NCI-H524 (cell line): ENCODE results near the gene NAGA.

Experiments used
- DNase-seq, 2 experiments: peaks; one replicate each; lab custom pipeline; 2025; lab: John Stamatoyannopoulos, UW

The NAGA gene

GRCh38 chr22:42050641-42051180 is 19.9 kb downstream of the NAGA start:
- DNase-seq, result no peak

GRCh38 chr22:42041784-42042183 is 28.8 kb downstream of the NAGA start:
- DNase-seq, result no peak

- no peak for DNase-seq
Observed at GRCh38 chr22:42039271-42039670, 31.3 kb downstream of the NAGA start.

GRCh38 chr22:42035256-42035655 is 35.4 kb downstream of the NAGA start:
- peak in 1 of 2 experiments; percentile 14 for DNase-seq

- no peak for DNase-seq
Observed at GRCh38 chr22:42033263-42034181, 37.1 kb downstream of the NAGA start.

GRCh38 chr22:42026705-42027104 is 43.9 kb downstream of the NAGA start:
- no peak for DNase-seq

- DNase-seq, result no peak
Observed at GRCh38 chr22:42025421-42025820, 45.2 kb downstream of the NAGA start.

- DNase-seq, result no peak
Observed at GRCh38 chr22:42022162-42022847, 48.3 kb downstream of the NAGA start.

GRCh38 chr22:42021571-42021970 is 49.0 kb downstream of the NAGA start:
- DNase-seq, result no peak

GRCh38 chr22:42018224-42018623 is 52.4 kb downstream of the NAGA start:
- DNase-seq, result no peak

- DNase-seq, result no peak
Observed at GRCh38 chr22:42016111-42016510, 54.5 kb downstream of the NAGA start.

GRCh38 chr22:42013385-42013784 is 57.2 kb downstream of the NAGA start:
- no peak for DNase-seq

GRCh38 chr22:42010778-42011177 is 59.8 kb downstream of the NAGA start:
- no peak for DNase-seq
